HG03095 (cell line): ENCODE results near the gene VPS9D1.

ENCODE experiments used
- ATAC-seq: cut with Tn5 transposase; IDR thresholded peaks from one replicate; pipeline ENCODE4 v1.9.1; 2021; ENCODE audit warnings: moderate library complexity; ENCODE audit not compliant: unreplicated experiment

Gene VPS9D1, protein sequence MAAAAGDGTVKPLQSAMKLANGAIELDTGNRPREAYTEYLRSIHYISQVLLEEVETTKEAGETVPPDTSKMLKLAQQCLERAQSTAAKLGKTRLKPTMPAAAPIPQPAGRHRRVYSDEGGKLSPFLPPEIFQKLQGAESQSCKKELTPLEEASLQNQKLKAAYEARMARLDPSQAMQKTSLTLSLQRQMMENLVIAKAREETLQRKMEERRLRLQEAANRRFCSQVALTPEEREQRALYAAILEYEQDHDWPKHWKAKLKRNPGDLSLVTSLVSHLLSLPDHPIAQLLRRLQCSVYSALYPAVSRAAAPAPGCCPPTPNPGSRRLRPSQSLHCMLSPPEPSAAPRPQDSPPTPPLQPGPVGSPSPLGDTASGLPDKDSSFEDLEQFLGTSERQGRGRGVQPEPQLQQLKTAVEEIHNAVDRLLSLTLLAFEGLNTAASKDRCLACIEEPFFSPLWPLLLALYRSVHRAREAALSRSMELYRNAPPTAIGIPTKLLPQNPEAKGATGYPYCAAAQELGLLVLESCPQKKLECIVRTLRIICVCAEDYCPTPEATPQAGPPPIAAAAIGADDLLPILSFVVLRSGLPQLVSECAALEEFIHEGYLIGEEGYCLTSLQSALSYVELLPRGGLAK

GRCh38 chr16:89720813-89721545 is at the start of gene VPS9D1, which contains the start of gene ZNF276:
Gene VPS9D1 (minus strand): TSS chr16:89720898. CDS start chr16:89720861, 37 bp downstream.
Gene ZNF276 (plus strand): TSS chr16:89721537. CDS start chr16:89721641, 104 bp downstream.
- peak; percentile 51 for ATAC-seq

DNA sequence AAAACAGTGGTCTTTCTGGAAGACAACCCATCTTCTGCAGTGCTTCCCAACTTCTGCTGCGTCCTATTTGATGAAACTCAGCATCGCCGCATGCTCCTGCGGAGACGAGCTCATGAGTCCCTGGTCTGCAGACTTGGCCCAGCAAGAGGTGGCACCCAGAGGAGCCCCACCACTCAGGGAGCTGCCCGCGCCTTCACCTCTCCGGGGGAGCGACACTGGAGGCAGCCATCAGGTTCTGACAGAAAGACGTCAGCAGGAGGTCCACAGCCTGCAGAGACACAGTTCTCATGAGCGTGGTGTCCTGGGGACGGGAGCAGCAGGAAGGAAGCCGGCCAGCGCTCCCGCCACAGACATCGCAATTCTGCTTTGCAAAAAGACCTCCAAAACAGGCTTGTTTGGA is 49.7 kb upstream of the VPS9D1 start:
- no peak for ATAC-seq

GRCh38 chr16:89765292-89765830 is 44.7 kb upstream of the VPS9D1 start:
- ATAC-seq = no peak

DNA sequence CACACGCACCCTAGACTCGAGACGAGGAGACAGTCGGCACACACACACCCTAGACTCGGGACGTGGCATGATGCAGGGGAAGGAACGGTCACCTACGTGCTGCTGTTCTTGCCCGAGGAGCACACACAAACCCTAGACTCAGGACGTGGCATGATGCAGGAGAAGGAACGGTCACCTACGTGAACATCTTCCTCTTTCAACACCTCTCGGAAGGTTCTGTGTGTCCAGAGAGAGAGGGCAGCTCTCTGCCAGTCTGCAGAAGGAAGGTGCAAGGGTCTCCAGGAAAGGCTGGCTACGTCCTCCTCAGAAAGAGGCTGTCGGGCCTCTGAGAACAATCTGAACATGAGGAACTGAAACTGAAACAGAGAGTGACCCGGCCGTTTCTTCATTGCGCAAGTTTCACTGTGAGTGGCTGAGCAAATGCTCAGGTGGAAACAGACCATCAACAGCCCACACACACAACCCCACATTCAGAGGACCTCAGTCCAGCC is 44.1 kb upstream of the VPS9D1 start:
- ATAC-seq = peak; percentile 85

DNA sequence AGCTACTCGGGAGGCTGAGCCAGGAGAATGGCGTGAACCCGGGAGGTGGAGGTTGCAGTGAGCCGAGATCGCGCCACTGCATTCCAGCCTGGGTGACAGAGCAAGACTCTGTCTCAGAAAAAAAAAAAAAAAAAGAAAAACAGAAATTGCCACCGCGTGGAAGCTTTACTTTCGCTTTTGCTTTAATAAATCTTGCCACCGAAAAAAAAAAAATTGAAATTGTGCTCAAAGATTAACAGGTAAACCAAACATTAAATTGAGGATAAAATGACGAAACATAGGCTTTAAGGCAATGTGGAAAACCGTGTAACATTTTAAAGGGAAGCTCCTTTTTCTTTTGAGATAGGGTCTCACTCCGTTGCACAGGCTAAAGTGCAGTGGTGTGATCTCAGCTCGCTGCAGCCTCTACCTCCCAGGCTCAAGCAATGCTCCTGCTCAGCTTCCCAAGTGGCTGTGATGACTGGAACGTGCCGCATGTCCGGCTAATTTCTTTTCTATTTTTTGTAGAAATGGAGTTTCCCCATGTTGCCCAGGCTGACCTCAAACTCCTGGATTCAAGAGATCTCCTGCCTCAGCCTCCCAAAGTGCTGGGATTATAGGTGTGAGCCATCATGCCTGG is 40.7 kb upstream of the VPS9D1 start:
- no peak for ATAC-seq

DNA sequence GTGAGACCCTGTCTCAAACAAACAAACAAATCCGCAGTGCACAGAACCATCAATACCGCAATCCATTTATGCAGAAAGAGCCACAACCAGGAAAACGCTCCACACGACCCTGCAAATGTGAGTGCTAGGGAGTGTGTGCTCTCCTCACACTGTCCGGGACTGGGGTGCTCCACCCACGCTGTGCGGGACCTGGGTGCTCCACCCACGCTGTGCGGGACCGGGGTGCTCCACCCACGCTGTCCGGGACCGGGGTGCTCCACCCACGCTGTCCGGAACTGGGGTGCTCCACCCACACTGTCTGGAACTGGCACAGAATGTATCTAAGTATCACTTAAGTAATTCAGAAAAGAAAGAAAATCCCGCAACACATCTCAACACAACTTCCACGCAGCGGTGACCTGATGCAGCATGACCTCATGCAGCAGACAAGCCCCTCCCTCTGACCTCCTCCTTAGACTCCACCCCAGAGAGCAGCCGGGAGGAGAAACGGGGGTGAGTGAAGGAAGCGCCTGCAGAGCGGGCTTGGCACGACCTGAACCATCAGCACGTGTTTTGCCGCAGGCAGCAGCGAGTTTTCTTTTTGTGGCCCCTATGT is 39.1 kb upstream of the VPS9D1 start:
- ATAC-seq = no peak

GRCh38 chr16:89749637-89750036 is 28.9 kb upstream of the VPS9D1 start:
- ATAC-seq = no peak

- ATAC-seq = no peak
Measured at GRCh38 chr16:89748921-89749320, 28.2 kb upstream of the VPS9D1 start.

DNA sequence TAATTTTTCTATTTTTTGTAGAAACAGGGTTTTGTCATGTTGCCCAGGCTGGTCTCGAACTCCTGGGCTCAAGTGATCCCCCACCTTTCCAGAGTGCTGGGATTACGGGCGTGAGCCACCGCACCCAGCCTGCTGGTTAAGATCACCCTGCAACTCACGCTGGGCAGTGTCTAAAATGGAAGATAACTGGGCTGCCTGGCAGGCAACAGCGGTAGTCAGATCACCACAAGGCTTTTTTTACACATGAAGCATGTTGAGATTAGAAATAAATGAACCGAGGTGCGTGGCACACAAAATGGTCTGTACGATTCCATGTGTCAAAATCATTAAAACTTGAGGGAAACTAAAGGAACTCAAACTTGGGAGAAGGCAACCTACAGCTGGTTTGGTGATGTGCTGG is 27.4 kb upstream of the VPS9D1 start:
- ATAC-seq = no peak

DNA sequence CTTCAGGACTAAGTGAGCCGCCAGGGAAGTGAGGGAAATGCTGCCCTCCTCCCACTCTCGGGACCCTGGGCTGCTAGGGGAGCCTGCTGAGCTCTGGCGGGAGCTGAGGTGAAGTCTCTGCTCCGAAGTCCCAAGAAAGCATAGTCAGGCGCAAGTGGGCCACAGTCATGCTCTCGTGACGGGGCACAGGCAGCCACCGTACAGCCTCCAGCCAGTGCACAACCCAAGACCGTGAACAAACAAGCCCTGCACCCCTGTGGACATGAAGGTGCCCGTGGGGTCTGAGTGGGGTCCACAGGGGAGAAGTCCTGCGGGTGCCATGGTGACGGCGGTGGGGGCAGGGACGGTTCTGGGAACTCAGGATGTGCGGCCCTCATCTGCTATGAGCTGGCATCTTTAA is 25.3 kb upstream of the VPS9D1 start:
- ATAC-seq = no peak

DNA sequence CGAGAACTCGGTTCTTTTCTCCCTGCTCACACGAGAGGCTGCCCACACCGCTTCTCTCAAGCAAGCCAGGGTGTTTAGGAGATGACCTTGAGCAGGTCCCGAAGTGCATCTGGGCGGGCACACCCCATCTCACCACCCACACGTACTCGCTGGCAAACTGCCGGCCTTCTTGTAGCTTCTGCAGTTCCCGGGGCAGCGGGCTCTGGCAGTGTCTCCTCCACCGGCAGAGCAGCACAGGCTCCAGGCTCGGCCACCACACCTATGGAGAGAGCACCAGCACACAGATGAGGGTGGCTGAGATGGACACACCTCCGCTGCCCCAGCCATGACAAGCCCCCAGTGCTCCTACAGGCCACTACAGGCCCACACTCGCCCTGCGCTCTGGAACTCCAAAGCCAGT is 24.1 kb upstream of the VPS9D1 start:
- no peak for ATAC-seq

DNA sequence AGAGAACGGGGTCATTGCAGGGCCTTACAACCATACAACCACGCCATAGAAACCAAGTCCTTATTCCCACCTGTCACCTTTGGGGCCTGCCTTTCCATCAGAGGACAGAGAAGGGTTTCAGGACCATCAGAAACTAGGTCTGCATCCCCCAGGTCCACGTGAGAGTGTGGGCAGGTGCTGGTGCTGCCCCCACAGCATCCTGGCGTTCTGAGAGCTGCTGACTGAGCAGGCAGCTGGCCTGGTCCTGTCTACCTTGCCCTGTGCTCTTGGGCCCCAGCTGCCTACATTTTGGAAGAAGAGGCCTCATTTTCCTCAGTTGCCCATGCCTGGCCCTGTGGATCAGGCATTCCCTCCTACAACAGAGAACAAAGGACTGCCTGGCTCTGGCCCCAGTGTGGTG is 22.2 kb upstream of the VPS9D1 start:
- no peak for ATAC-seq

DNA sequence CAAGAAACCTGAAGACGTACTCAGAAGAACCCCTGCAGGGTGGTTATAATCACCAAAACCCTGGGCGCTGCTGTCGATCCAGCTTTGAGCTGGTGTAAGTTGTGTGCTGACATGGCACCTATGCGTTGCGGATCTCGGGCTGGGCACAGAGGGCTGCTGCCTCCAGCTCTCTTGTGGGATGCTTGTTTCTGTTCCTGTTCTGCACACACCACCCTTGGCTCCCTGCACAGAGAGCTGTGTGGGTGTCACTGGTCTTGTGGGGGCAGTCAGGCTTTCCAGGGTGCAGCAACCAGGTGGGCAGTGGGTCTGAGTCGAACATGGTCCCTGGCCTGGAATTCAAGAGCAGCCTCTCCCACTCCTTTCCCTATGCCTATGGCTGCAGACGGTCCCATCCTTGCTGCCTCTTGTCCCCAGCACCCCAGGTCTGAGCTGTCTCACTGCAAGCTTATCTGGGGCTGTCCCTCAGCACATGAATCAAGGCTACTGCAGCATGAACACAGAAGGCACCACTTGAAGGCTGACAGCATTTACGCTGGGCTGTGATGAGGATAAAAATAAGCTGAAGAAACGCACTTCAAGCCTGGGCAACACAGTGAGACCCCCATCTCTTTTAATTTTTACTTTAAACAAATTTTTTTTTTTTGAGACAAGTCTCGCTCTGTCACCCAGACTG is 20.8 kb upstream of the VPS9D1 start:
- no peak for ATAC-seq

- ATAC-seq = no peak
Measured at GRCh38 chr16:89739383-89739782, 18.7 kb upstream of the VPS9D1 start.

DNA sequence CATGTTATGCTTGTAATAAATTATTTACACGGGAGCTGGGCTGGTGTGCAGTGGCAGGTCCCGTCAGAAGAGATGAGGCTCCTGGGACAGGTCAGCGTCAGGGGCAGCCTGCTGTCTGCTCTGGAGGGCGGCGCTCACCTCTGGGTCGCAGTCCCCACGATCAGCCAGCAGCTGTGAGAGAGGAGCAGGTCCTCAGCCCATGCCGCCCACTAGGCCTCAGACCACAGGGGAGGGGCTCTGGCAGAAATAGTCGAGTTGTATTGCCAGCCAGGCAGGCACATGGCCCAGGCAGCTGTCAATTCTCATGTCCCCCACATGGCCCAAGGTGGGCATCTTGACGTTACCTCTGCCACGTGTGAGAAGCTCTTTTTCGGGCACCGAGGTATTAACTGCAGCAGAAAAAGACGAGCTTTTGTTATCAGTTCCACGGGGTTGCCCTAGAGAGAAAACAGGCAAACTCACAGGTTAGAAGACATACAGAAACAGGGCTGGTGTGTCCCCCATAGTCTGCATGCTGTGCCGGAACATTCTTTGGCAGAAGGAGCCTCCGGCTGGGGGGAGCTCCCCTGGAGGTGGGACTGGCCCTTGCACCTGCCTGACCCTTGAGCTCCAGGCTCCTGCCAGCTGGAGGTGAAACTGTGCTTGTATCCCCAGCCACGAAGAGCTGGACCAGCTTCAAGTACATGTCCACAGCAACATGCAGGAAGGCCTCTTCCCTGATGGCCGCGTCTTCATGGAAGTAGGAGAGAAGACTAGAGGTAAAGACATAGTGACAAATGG is 18.0 kb upstream of the VPS9D1 start:
- ATAC-seq = no peak

- no peak for ATAC-seq
Measured at GRCh38 chr16:89738072-89738377, 17.3 kb upstream of the VPS9D1 start.

DNA sequence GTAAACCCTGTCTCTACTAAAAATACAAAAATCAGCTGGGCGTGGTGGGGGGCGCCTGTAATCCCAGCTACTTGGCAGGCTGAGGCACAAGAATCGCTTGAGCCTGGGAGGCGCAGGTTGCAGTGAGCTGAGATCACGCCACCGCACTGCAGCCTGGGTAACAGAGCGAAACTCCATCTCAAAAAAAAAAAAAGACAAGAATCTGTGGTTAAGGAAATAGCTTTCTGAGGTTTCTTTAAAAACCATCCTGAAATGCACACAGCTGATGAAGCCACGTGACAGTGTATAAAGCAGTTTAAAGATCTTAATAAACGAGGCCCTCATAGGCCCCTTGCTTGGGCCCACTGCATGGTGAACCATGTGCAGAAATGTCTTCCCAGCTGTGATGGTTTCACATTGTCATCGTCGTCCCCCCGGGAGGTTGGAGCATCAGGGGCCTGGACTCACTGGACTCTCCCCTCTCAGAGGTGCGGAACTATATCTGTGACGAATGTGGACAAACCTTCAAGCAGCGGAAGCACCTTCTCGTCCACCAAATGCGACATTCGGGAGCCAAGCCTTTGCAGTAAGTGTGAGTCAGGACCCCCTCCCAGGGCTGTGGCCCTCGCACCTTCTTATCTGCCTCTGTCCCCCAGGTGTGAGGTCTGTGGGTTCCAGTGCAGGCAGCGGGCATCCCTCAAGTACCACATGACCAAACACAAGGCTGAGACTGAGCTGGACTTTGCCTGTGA is 16.8 kb upstream of the VPS9D1 start:
- ATAC-seq = no peak

GRCh38 chr16:89736554-89736953 is 15.9 kb upstream of the VPS9D1 start:
- no peak for ATAC-seq

GRCh38 chr16:89733792-89734191 is 13.1 kb upstream of the VPS9D1 start:
- ATAC-seq = no peak
